Naive thymus-derived CD4-positive, alpha-beta T cell (primary cell): ENCODE measurements around the gene DUSP22. TPM values are rescaled to one million over a fixed set of nuclear protein-coding genes. Genes with fewer than 3 reads are reported as not detected.

Experiments used
- ATAC-seq: fragments of 150-1000 bp; cut with Tn5 transposase; 2 replicates; pipeline ENCODE4 v1.10.0; 2021; ENCODE audit warnings: mild to moderate bottlenecking, moderate library complexity
- CTCF ChIA-PET: fragments of 350-600 bp; sonication (Branson Sonifier 250); formaldehyde crosslinking; loops from one replicate; lab custom pipeline; 2021; ENCODE audit warnings: antibody characterized with exemption; lab: Charles Lee
- POLR2A ChIA-PET: fragments of 350-600 bp; sonication (Branson Sonifier 250); formaldehyde crosslinking; loops from one replicate; lab custom pipeline; 2021; ENCODE audit warnings: antibody characterized with exemption, inconsistent platforms; lab: Charles Lee
- DNase-seq, 9 donors: peaks; one replicate each; pipeline versions ENCODE4 v3.0.0 to v3.0.0-alpha.2; 2020 to 2022; ENCODE audit warnings: mixed read lengths in 1 of 9
- H3K27ac ChIP-seq: one replicate; pipeline ENCODE4 v1.7.0; 2013; ENCODE audit warnings: mild to moderate bottlenecking, low read depth, low read length, moderate library complexity
- H3K27me3 ChIP-seq, 2 donors: one replicate each; pipeline ENCODE4 v1.7.0; 2013; ENCODE audit warnings: low read length in 2 of 2, mild to moderate bottlenecking in 2 of 2, moderate library complexity in 2 of 2; ENCODE audit not compliant: control insufficient read depth in 2 of 2, insufficient read depth in 2 of 2
- H3K36me3 ChIP-seq, 3 experiments: 1 replicate in 2 of 3; 2 replicates in 1 of 3; pipeline ENCODE4 v1.7.0; 2013; ENCODE audit warnings: low read length in 3 of 3, mild to moderate bottlenecking in 3 of 3, moderate library complexity in 1 of 3; ENCODE audit not compliant: insufficient read depth in 3 of 3, control insufficient read depth in 2 of 3
- H3K4me1 ChIP-seq, 2 donors: one replicate each; pipeline ENCODE4 v1.7.0; 2013; ENCODE audit warnings: low read length in 2 of 2, mild to moderate bottlenecking in 2 of 2, moderate library complexity in 1 of 2; ENCODE audit not compliant: control insufficient read depth in 2 of 2, insufficient read depth in 2 of 2
- H3K4me3 ChIP-seq: 2 replicates; pipeline ENCODE4 v1.7.0; 2013; ENCODE audit warnings: mild to moderate bottlenecking, low read length
- H3K9me3 ChIP-seq, 3 experiments: 1 replicate in 2 of 3; 2 replicates in 1 of 3; pipeline ENCODE4 v1.7.0; 2013; ENCODE audit warnings: low read length in 3 of 3; ENCODE audit not compliant: control insufficient read depth in 2 of 3
- H3K27ac Mint-ChIP-seq, 9 donors: one replicate each; pipeline ENCODE4 v1.8.0; 2020 to 2022; ENCODE audit warnings: mixed read lengths in 9 of 9, mild to moderate bottlenecking in 8 of 9, moderate library complexity in 5 of 9, inconsistent platforms in 2 of 9
- H3K27me3 Mint-ChIP-seq, 5 donors: one replicate each; pipeline ENCODE4 v1.8.0; 2021 to 2022; ENCODE audit warnings: mixed read lengths in 5 of 5, mild to moderate bottlenecking in 1 of 5
- H3K36me3 Mint-ChIP-seq, 5 donors: one replicate each; pipeline ENCODE4 v1.8.0; 2020 to 2022; ENCODE audit warnings: mixed read lengths in 5 of 5, mild to moderate bottlenecking in 3 of 5, inconsistent platforms in 1 of 5
- H3K4me1 Mint-ChIP-seq, 7 donors: one replicate each; pipeline ENCODE4 v1.8.0; 2020 to 2022; ENCODE audit warnings: mixed read lengths in 7 of 7, mild to moderate bottlenecking in 3 of 7, inconsistent platforms in 1 of 7
- H3K4me3 Mint-ChIP-seq, 10 donors: one replicate each; pipeline ENCODE4 v1.8.0; 2020 to 2022; ENCODE audit warnings: mild to moderate bottlenecking in 10 of 10, mixed read lengths in 10 of 10, moderate library complexity in 6 of 10, inconsistent platforms in 2 of 10
- H3K9me3 Mint-ChIP-seq, 11 donors: one replicate each; pipeline ENCODE4 v1.8.0; 2020 to 2022; ENCODE audit warnings: mixed read lengths in 11 of 11, mild to moderate bottlenecking in 4 of 11, inconsistent platforms in 1 of 11, moderate library complexity in 1 of 11
- intact Hi-C, 2 donors: fragments of 100-400 bp; cut with micrococcal nuclease; formaldehyde crosslinking; loops; one replicate each; pipeline ENCODE4 v1.15.1; 2023
- polyA plus RNA-seq, 2 donors: library from polyadenylated mRNA; unstranded; fragments of 300-500 nt; fragmentation: Illumina TruSeq; gene quantifications; one replicate each; pipeline ENCODE4 v1.2.3, GENCODE V29; 2021
- total RNA-seq, 6 experiments: library from RNA in 5 of 6; stranded (reverse) in 5 of 6; gene quantifications; 1 replicate in 5 of 6; 2 replicates in 1 of 6; pipeline ENCODE4 v1.2.3 and lab custom pipeline; 2021 to 2026

Gene DUSP22
- total and polyA plus RNA-seq, 7 experiments from 2014 or later, result 24.8 to 57.2 (median 36.6) TPM

DNA sequence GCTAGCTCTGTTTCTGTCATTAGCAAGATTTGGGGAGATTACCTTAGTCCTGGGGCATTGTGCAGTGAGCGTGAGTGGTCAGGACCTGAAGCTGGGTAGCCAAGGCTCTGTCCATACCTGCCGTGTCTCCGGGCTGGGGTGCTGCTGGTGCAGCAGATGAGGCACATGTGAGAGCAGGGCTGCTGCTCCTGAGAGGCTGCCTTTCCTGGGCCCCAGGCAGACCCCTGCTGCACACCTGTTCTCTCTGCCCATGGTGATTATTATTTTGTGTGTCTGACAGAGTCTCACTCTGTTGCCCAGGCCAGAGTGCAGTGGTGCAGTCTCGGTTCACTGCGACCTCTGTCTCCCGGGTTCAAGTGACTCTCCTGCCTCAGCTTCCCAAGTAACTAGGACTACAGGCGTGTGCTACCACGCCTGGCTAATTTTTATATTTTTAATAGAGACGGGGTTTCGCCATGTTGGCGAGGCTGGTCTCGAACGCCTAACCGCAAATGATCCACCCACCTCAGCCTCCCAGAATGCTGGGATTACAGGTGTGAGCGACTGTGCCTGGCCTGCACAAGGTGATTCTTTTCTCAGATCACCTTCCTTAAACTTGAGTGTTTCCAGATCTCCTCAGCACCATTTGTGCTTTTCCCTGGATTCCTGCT is 62.5 kb downstream of the DUSP22 start:
- Histone ChIP-seq H3K9me3 (no peaks in the 10 kb centered on the region), H3K4me1 (no peaks in the 10 kb centered on the region), H3K4me3 (no peak overlapping the region), H3K36me3 (peaks cover 0 to 6% (median 0%) of the 10 kb centered on the region in 3 experiments), H3K27ac (no peak overlapping the region), H3K27me3 (no peaks in the 10 kb centered on the region)
- ATAC-seq (no peak), DNase-seq (no peak)
- peaks cover 0 to 28% (median 8%) of the 10 kb centered on the region in 5 donors for H3K36me3 Mint-ChIP-seq
- ChIA-PET POLR2A (no interaction called here), CTCF (no interaction called here)
- peaks cover 0 to 3% (median 0%) of the 10 kb centered on the region in 11 donors for H3K9me3 Mint-ChIP-seq
- intact Hi-C loops, result no loop called here
- H3K27ac Mint-ChIP-seq, result peak overlapping the region in 1 of 9 donors; percentile 4
- peaks cover 0 to 17% (median 0%) of the 10 kb centered on the region in 7 donors for H3K4me1 Mint-ChIP-seq
- H3K27me3 Mint-ChIP-seq, result no peaks in the 10 kb centered on the region
- H3K4me3 Mint-ChIP-seq, result no peak overlapping the region

DNA sequence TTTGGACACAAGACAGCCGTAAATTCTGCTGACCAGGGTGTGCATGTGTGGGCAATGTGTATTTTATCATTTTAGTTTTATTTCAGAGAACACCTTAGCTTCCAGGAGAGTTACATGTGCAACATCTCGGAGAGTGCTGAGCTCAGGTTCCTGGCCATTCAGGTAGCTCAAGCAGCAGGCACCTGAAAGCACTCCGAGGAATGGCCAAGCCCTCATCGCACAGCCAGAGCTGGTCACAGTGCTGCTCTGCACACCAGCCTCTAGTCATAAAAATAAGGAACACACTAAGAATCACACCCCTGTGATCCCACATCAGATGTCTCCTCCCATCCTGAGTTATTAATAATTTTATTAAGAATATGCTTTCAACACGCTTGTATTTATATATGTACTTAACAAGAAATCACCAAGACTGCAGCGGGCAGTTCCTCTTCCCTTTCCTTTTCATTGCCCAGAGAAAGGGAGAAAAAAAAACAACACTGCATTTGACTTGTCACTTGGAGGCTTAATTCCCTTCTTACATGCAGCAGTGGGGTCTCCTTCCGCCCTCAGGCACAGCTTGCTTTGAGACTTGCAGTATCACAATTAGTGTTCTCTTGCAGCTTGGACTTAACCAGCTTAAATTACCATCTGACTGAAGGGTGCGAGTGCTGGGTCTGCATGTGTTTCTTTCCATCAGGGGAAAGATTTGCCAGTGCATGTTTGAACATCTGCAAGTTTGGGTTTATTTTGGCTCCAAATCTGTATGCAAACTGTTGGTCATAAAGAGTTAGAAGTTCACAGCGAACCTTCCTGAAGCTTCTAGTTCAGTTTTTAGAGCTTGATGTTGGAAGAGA is 63.3 kb downstream of the DUSP22 start:
- no peak for DNase-seq
- H3K36me3 ChIP-seq, result no peaks in the 10 kb centered on the region
- no peak overlapping the region for H3K27ac ChIP-seq
- no peaks in the 10 kb centered on the region for H3K9me3 ChIP-seq
- Mint-ChIP-seq H3K36me3 (peaks cover 0 to 19% (median 6%) of the 10 kb centered on the region in 5 donors), H3K9me3 (peaks cover 0 to 3% (median 0%) of the 10 kb centered on the region in 11 donors), H3K27ac (no peak overlapping the region), H3K27me3 (no peaks in the 10 kb centered on the region), H3K4me1 (peaks cover 0 to 17% (median 0%) of the 10 kb centered on the region in 7 donors), H3K4me3 (no peak overlapping the region)
- ChIA-PET CTCF (interaction anchor here (0.7 kb wide), 1 partner anchor 49 kb away, joined by 4 read pairs; no protein-coding TSS in a partner anchor), POLR2A (no interaction called here)
- ATAC-seq, result no peak
- H3K4me3 ChIP-seq, result no peak overlapping the region
- H3K27me3 ChIP-seq, result no peaks in the 10 kb centered on the region
- no peaks in the 10 kb centered on the region for H3K4me1 ChIP-seq
- intact Hi-C loops, result no loop called here

DNA sequence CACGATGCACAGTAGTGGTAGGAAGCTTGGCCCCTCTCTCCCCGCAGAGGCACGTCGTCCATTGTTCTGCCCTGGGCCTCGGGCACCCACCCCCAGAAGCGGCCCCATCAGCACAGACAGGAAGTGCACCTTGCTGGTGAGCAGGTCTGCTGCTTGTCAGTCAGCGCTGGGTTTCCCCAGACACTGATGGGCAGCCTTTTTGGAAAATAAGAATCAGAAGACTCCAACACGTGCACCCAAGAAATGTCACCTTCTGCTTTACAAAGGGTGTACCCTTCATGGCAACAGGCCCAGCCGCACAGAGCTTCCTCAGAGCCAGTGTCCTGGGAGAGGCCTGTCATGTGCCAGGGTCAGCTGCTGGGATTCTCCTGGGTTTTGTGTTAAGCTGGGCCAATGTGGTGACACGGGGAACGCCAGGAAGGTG is 64.6 kb downstream of the DUSP22 start:
- CTCF ChIA-PET, result no interaction called here
- no peaks in the 10 kb centered on the region for H3K9me3 ChIP-seq
- H3K27me3 ChIP-seq, result no peaks in the 10 kb centered on the region
- no peaks in the 10 kb centered on the region for H3K36me3 ChIP-seq
- no peaks in the 10 kb centered on the region for H3K4me1 ChIP-seq
- DNase-seq (no peak), ATAC-seq (no peak)
- peaks cover 0 to 17% (median 0%) of the 10 kb centered on the region in 7 donors for H3K4me1 Mint-ChIP-seq
- intact Hi-C loops, result no loop called here
- H3K36me3 Mint-ChIP-seq, result peaks cover 0 to 7% (median 0%) of the 10 kb centered on the region in 5 donors
- no peaks in the 10 kb centered on the region for H3K27me3 Mint-ChIP-seq
- H3K4me3 ChIP-seq, result no peak overlapping the region
- H3K27ac ChIP-seq, result no peak overlapping the region
- peaks cover 0 to 5% (median 0%) of the 10 kb centered on the region in 11 donors for H3K9me3 Mint-ChIP-seq
- no peak overlapping the region for H3K27ac Mint-ChIP-seq
- POLR2A ChIA-PET, result no interaction called here
- H3K4me3 Mint-ChIP-seq, result no peak overlapping the region

DNA sequence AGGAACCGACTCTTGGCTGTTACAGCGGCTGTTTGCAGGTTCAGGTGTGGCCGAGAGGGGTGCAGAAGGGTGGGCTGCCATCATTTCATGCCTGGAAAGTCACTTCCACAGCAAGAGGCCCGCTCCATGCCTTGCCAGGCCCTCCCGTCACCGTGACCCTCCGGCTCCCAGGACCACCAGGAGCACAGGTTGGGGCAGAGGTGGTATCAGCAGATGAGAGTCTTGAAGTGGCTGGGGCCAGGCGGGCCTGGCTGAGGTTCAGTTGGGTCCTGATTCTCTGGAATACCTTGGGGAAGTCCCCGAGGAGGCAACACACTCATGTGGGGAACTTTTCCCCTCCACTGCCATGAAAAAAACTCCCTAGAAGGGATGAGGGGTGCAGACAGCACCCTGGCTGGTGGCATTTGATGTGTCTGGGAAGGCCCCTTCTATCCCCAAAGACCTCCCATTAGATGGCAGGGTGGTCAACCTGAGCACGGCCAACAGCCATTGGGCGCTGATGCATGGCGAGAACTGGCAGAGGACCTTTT is 65.0 kb downstream of the DUSP22 start:
- H3K27me3 Mint-ChIP-seq, result no peaks in the 10 kb centered on the region
- Histone ChIP-seq H3K27me3 (no peaks in the 10 kb centered on the region), H3K9me3 (no peaks in the 10 kb centered on the region), H3K4me1 (no peaks in the 10 kb centered on the region), H3K36me3 (no peaks in the 10 kb centered on the region), H3K27ac (no peak overlapping the region), H3K4me3 (no peak overlapping the region)
- peaks cover 0 to 5% (median 0%) of the 10 kb centered on the region in 11 donors for H3K9me3 Mint-ChIP-seq
- ATAC-seq, result no peak
- H3K27ac Mint-ChIP-seq, result no peak overlapping the region
- H3K4me3 Mint-ChIP-seq, result no peak overlapping the region
- H3K4me1 Mint-ChIP-seq, result peaks cover 0 to 17% (median 0%) of the 10 kb centered on the region in 7 donors
- CTCF ChIA-PET, result no interaction called here
- intact Hi-C loops, result no loop called here
- peaks cover 0 to 7% (median 0%) of the 10 kb centered on the region in 5 donors for H3K36me3 Mint-ChIP-seq
- no peak for DNase-seq
- POLR2A ChIA-PET, result no interaction called here

DNA sequence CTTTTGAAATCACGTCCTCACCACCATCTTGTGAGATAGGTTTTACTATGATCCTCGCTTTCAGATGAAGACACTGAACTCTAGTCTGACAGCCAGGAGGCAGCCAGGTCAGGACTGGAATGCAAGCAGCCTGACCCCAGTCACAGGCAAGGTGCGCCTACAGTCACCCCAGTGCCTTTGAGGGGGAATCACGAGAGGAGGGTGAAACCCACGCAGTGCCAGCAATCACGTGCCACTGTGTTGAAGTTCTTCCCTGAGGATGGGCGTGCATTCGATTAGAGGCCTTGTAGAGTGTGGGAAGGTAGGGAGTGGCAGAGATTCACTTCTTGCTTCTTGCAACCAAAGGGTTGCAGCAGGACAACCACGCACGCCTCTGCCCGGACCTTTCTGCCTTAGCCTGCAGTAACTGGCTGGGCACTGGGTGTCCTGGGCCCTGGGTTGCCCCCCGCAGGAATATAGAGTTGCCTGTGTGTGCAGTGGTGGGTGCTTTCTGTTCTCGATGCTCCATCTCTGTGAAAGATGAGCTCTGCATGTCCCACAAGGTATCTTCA is 65.6 kb downstream of the DUSP22 start:
- peak overlapping the region in 1 of 9 donors; percentile 22 for H3K27ac Mint-ChIP-seq
- Histone ChIP-seq H3K9me3 (no peaks in the 10 kb centered on the region), H3K4me3 (no peak overlapping the region), H3K27me3 (no peaks in the 10 kb centered on the region), H3K27ac (no peak overlapping the region), H3K36me3 (no peaks in the 10 kb centered on the region), H3K4me1 (no peaks in the 10 kb centered on the region)
- H3K27me3 Mint-ChIP-seq, result no peaks in the 10 kb centered on the region
- intact Hi-C loops, result no loop called here
- CTCF ChIA-PET, result no interaction called here
- H3K9me3 Mint-ChIP-seq, result peaks cover 0 to 9% (median 3%) of the 10 kb centered on the region in 11 donors
- POLR2A ChIA-PET, result no interaction called here
- H3K4me1 Mint-ChIP-seq, result peaks cover 0 to 17% (median 0%) of the 10 kb centered on the region in 7 donors
- H3K4me3 Mint-ChIP-seq, result no peak overlapping the region
- ATAC-seq (no peak), DNase-seq (no peak)
- peaks cover 0 to 4% (median 0%) of the 10 kb centered on the region in 5 donors for H3K36me3 Mint-ChIP-seq

DNA sequence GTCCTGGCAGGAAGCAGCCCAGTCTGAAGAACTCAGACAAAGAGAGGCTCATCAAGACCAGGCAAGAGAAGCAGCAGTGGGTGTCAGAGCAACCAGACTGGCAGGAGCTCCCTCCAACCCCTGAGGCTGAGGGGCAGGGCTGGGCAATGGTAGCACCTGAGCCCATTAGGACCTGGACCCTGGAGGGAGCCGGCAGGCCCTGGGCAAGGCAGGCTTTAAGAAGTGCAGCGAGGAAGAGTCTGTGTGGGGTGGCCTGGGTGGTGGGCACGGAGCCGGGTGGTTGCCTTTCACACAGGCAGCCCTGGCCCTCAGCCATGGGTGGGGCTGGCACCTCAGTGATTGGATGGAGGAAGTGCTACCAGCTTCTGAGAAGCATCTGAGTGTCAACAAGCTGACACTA is 66.1 kb downstream of the DUSP22 start:
- Histone ChIP-seq H3K27me3 (no peaks in the 10 kb centered on the region), H3K4me1 (no peaks in the 10 kb centered on the region), H3K27ac (no peak overlapping the region), H3K9me3 (no peaks in the 10 kb centered on the region), H3K36me3 (no peaks in the 10 kb centered on the region), H3K4me3 (no peak overlapping the region)
- POLR2A ChIA-PET, result no interaction called here
- H3K9me3 Mint-ChIP-seq, result peaks cover 0 to 14% (median 3%) of the 10 kb centered on the region in 11 donors
- no peaks in the 10 kb centered on the region for H3K27me3 Mint-ChIP-seq
- H3K36me3 Mint-ChIP-seq, result peaks cover 0 to 4% (median 0%) of the 10 kb centered on the region in 5 donors
- H3K27ac Mint-ChIP-seq, result peak overlapping the region in 1 of 9 donors; percentile 22
- intact Hi-C loops, result no loop called here
- peaks cover 0 to 17% (median 0%) of the 10 kb centered on the region in 7 donors for H3K4me1 Mint-ChIP-seq
- DNase-seq (no peak), ATAC-seq (peak; percentile 32)
- H3K4me3 Mint-ChIP-seq, result no peak overlapping the region
- CTCF ChIA-PET, result interaction anchor here (0.7 kb wide), 1 partner anchor 18 kb away, joined by 3 read pairs; no protein-coding TSS in a partner anchor
